Left hindlimb (tissue), 1 donor: ENCODE results near the gene EPN1.

Source experiments
- DNase-seq: peaks from one replicate; pipeline ENCODE4 v3.0.0-alpha.2; 2018

The EPN1 gene

DNA sequence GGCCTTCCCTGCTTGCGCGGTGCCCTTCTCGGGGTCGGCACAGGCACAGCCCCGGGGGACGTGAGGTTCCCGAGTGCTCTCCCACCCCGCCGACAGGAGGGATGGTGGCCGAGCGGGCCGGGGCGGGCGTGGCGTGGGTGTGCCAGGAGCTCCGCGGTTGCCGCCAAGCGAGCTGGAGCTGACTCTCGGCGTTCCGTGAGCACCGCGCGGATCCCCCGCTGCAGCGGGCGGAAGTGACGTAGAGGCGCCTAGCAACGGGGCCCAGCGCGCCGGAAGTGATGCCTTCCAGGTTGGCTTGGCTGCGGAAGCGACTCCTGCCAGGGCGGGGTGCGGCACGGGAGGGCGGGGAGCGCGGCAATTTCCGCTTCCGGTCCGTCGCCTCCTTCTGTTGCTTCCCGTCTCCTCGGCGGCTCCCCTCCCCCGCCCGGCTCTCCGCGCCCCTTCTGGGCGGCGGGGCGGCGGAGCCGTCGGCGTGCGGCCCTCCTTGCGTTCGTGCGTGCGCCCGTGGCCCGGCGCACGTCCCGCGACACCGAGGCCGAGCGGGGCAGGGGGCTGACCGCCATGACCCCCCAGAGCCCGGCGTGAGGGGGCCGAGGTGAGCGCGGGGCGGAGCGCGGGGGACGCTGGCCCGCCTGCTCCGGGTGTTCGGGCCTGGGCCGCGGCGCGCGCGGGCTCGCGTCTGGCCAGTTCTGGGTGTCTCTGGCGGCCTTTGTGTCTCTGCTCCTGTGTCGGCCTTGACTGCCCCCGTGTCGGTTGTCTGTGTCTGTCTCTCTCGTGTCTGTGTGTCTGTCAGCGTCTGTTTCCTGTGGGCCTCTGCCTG is at the start of gene EPN1:
EPN1 (plus strand) TSS at position 386 of the 820 bp plus-strand sequence. CDS start 3,402 bp downstream, outside the sequence.
- DNase-seq: peak; percentile 97

DNA sequence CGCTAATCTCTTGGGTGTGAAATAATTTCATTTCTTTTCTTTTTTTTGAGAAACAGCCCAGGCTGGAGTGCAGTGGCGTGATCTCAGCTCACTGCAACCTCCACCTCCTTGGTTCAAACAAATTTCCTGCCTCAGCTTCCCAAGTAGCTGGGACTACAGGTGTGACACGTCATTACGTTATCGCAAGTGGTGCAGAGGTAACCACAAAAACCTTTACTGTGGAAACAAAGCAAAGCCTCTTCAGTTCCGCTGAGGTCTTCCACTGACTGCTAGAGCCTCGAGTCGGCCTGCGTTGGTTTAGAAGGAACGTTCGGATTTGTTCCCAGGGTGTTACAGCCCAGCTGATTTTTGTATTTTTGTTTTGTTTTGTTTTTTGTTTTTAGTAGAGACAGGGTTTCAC is 48.7 kb upstream of the EPN1 start:
- DNase-seq: no peak

DNA sequence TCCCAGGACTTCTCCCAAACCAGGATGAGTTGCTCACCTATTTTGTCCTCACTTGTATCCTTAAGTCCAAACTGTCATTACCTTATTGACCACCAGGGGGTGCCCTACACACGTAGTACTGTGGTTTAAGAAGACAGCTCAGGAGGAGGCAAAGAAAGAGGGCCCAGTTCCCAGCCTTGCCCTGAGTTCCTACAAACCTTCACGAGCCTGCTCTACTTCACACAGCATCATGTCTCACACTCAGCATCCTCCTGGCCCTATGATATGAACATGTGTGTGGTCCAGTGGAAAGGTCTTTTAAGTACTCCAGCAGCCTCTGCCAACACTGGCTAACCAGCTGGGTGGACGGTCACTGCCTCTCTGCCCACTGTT is 42.6 kb upstream of the EPN1 start:
- DNase-seq: peak; percentile 81

DNA sequence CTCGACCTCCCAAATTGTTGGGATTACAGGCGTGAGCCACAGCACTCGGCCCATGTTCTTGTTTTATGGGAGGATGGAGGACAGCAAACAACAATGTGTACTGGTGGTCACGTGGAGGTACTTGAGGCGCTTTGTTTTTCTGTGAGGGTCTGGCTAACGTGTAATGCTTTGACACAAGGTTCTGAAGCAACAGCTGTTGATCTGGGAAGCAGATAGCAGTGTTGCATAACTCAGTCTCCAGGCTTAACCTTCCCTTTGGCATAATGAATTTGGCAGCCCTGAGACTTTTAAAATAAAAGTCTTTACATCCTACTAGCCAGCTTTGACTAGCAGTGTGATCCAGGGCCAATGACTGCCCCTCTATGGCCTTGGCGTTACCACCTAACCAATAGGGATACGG is 41.2 kb upstream of the EPN1 start:
- no peak for DNase-seq

DNA sequence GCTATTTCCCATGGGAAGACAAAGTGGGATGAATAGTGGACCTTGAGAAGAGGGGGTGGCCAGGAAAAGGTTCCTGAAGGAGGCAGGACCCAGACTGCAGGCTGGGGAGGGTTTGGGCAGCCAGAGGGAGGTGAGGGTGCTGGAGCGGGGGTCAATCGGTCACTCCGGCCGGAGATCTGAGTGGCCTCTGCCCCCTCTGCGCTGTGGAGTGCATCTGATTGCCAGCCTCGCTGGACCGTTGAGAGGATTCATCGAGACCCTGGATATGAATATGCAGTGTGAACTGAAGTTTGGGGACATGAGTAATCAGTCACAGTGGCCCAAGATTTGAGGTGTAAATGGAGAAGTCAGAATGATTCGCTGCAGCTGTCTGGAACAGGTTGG is 39.7 kb upstream of the EPN1 start:
- DNase-seq: no peak

DNA sequence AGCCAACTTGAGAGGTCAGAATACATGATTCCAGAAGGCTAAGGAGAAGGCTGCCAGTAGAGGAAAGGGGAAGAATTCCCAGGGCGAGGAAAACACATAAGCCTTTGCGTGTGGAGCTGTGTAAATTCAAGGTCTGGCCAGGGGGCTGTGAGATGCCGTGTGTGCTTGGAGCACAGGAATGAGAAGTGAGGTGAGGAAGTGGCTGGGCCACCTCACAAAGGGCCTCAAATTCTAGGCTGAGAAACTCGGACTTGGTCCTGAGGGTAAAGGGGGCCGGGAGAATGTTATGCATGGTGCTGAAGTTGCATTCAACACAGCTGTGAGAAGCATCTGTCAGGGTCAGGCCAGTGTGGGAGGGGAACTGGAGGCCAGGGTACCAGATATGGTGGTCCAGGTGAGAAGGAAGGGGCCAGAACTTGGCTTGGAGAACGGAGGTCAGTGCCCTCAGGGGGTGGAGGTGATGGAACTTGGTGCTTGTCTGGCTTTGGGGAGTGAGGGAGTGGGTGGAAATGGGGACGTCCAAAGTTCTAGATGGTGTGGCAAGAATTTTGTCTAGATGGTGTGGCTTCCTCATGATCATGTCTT is 39.1 kb upstream of the EPN1 start:
- no peak for DNase-seq

DNA sequence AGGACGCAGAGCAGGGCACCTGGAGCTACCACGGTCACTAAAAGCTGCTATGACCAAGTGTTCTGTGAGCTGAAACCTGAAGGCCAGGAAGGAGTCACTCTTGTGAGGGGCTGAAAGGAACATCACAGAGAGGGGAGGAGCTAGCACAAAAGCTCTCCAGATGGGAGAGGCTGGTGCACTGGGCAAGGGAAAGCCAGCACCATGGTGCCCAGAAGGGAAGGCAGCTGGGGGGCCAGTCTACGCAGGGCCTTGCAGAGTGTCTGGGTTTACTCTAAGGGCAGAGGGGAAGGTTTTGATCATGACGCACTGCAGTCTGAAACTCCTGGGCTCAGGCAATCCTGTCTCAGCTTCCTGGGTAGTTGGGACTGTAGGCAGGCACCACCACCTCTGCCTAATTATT is 38.3 kb upstream of the EPN1 start:
- peak; percentile 15 for DNase-seq

DNA sequence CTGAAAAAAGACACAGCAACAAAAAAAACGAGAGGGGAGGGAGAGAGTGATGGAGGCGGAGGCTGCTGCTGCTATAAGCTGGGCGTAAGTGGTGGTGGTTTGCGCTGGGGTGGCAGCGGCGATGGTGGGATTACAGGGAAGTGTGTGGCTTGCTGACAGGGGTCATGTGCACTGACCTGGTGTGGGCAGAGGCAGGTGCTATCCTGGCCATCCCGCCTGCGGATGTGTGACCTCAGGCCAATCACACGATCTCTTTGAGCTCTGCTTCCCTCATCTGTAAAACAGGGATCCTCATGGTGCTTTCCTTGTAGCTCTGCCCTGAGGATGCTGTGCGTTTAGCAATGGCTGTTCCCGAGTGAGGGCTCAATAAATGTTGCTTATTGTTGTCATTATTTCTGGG is 37.5 kb upstream of the EPN1 start:
- no peak for DNase-seq

DNA sequence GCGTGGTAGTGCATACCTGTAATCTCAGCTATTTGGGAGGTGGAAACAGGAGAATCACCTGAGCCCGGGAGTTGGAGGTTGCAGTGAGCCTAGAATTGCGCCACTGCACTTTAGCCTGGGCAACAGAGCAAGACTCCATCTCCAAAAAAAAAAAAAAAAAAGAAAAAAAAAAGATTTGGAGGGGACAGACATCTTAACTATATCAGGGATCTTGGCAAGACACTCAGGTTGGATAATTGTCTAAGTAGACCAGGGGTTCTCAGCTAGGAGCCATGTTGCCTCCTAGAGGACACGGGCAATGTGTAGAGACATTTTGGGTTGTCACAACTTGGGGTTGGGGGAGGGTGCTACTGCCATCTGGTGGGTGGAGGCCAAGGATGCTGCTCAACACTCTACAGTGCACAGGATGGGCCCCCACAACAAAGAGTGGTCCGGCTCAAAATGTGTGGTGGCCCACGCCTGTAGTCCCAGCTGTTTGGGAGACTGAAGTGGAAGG is 36.1 kb upstream of the EPN1 start:
- DNase-seq: no peak

DNA sequence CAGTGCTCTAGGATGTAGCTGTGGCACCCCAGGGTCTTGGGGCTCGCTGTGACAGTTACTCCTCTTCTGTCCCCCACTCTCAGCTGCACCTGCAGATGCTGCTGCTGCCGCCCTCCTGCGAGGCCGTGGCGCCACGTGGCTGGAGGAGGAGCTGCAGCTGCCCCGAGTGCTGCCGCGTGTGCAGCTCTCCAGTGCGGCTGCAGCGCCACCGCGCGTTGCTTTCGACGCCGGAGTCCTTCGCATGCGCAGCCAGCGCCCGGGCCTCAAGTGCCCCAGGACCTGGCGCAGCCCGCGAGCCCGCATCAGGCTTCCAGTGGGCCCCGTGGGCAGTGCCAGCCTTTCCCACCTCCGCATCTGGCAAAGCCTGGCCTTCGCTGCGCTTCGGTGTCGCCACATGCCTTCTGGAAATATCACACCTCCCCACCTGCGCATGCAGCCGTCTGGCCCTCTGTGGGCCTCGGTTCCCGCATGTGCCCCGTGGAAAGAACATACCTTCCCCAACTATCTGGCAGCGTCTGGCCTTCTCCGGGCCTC is 34.9 kb upstream of the EPN1 start:
- peak; percentile 85 for DNase-seq

DNA sequence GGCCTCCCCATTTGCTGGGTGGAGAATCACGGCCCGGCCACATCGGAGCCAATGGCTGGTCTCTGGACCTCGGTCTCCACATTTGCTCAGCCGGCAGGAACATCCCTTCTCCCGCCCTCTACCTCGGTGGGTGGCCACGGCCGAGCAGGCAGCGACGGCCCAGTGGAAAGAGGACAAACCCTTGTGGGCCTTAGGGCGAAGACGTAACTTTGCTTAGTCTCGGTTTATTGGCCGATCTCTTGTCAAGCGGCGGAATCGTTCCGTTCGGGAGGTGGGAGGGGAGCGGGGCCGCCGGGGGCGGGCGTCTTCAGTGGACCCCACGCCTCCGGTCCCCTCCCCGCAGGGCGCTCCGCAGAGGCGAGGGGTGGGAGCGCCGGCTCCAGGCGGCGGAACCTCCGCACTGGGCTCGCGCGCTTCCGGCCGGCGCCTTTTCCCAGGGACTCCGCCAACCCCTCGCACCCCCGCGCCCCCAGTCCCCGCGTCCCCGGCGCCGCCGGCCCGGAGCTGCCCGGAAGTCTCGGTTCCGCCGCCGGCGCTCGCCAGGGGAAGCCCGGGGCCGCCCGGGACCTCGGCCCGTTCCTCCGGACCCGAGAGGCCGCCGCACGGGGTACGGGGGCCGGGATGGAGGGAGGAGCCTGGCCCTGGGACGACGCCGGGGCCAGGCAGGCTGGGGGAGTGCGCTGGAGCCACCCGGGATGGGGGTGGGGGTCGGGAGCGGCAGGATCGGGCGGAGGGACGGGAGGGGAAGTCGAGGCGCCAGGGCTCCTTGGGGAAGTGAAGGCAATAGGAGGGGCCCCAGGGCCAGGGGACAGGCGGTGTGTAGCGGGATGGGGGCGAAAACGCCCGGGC is 34.2 kb upstream of the EPN1 start, which contains the start of gene ZNF580:
ZNF580 (plus strand) TSS at position 426 of the 849 bp plus-strand sequence. CDS start 1,507 bp downstream, outside the sequence.
- peak; percentile 89 for DNase-seq

DNA sequence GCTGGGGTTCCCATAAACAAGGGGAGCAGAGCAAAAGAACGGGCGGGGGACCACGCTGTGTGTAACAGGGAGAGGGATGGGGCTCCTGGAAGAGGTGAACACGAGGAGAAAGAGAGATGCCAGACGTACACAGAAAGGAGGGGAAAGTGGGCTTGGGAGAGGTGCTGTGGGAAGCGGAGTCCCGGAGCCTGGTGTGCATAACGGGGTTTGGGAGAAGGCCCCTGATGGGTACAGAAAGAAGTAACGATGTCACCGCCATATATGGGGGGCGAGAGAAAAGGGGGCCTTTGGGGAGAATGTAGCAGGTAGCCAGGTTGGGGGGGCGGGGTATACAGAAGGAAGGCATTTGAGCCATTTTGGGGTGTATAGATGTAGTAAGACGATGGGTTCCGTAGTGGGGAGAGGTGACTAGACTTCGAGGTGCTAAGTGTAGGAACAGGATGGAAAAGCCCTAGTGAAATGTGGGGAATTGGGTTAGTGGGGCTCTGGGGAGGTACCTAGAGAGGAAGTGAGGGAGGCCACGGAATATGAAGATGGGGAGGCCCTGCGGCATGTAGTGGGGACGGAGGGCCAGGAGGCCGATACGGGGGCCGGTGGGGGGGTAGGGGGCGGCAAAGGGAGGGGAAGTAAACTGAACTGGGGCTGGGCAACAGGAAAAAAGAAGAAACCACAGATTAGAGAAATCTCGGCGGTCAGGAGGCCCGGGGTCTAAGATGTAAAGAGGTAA is 33.4 kb upstream of the EPN1 start:
- DNase-seq: peak; percentile 56

DNA sequence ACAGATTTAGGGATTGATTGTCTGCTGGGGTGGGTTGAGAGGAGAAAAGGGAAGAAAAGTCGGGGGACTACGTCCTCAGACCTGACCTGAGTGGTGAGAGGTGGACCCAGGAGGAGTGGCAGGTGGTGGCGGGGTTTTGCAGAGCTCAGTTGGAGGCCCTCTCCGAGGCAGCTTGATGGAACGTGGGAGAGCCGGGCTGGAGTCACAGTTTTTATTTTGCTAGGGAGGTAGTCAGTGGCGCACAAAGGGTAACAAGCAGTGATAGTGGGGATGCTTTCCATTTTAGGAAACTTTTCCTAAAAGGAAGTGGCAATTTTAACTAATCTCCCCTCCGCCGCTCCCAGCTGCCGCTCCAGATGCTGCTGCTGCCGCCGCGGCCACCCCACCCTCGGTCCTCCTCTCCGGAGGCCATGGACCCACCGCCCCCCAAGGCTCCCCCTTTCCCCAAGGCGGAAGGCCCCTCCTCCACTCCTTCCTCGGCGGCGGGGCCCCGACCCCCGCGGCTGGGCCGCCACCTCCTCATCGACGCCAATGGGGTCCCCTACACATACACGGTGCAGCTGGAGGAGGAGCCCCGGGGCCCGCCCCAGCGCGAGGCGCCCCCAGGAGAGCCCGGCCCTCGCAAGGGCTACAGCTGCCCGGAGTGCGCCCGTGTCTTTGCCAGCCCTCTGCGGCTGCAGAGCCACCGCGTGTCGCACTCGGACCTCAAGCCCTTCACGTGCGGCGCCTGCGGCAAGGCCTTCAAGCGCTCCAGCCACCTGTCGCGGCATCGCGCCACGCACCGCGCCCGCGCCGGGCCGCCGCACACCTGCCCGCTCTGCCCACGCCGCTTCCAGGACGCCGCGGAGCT is 32.6 kb upstream of the EPN1 start:
- no peak for DNase-seq

DNA sequence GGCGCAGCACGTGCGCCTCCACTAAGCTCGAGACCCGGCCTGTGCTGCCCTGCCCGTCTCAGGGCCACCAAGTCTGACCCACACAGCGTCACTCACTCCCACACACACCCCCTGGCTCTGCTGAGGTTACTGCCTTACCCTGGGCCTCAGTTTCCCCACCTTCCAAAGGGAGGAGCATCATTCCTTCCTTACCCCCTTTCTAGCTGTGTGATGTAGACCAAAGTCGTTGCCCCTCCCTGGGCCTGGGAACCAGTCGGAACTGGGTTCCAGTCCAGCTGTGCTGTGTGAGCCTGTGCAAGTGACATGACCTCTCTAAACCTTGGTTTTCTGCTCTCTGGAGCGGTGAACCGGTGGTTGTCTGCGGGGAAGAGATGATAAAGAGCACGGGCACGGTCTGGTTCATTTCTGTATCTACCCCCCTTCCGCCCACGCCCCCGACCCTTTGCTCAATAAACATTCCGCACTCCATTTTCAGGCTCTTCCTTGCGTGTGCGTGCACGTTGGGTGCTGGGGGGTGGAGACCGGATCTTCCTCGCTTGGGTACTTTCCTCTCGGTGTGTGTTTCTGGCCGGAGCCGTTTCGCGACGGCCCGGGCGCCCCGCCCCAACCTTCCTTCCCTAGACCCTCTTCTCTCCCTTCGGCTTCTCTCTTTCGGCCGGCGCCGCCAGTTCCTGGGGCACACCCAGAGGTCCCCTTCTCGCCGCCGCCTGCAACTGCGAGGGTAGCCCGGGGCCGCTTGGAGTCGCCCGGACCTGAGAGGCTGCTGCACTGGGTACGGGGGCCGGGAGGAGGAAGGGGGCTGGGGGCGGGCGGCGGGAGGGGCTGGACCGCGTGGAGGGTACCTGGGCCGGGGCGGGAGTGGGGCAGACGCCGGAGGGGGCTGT is 31.8 kb upstream of the EPN1 start, which contains the start of gene ZNF581:
ZNF581 (plus strand) TSS at position 647 of the 884 bp plus-strand sequence. CDS start 923 bp downstream, outside the sequence.
- peak; percentile 82 for DNase-seq

DNA sequence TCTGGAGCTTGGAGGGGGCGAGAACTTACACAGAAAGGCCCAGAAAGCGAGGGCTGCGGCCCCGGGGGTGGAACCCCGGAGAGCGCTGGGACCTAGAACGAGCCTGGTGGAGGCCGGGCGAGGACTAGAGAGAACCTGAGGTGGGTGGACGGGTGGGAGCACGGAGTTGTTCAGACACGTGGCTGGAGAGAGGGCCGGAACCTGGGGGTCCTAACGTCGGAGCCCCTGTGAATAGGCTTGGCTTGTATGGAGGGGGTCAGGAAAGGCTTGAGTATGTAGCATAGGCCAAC is 31.2 kb upstream of the EPN1 start:
- no peak for DNase-seq

DNA sequence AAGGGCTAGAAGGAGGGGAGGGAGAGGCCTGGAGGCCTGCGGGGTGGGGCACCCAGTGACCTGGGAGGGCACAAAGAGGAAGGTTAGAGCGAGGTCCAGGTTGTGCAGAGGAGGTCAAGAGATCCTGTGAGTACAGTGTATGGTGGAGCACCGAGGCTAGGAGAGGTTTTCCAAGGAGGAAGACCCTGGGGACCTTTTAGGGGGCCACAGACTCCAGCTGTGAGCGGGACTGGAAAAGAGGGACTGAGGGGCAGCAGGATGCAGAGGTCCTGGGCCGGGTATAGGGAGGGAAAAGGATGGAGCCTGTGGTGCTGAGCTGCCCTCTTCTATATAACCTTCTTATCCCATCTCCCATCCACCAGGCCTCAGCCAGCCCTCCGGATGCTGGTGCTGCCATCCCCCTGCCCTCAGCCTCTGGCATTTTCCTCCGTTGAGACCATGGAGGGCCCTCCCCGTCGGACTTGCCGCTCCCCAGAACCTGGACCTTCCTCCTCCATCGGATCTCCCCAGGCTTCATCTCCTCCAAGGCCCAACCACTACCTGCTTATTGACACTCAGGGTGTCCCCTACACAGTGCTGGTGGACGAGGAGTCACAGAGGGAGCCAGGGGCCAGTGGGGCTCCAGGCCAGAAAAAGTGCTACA is 30.7 kb upstream of the EPN1 start:
- DNase-seq: no peak

DNA sequence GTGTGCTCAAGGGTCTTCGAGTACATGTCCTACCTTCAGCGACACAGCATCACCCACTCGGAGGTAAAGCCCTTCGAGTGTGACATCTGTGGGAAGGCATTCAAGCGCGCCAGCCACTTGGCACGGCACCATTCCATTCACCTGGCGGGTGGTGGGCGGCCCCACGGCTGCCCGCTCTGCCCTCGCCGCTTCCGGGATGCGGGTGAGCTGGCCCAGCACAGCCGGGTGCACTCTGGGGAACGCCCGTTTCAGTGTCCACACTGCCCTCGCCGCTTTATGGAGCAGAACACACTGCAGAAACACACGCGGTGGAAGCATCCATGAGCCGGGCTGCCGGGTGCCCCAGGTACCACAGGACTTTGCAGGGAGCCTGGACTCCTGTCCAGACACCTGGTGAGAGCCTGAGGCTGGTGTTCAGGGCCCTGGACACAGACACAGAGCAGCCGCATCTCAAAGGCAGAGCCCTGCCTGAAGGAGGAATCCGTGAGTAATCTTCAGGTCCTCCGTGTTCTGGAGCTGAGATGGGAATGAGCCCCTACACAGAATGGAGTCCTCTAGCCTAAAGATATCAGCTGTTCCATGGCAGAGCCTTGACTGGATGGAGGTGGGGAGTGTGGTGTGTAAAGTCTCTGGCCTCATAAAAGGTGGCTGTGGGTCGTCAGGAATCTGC is 30.0 kb upstream of the EPN1 start:
- no peak for DNase-seq

DNA sequence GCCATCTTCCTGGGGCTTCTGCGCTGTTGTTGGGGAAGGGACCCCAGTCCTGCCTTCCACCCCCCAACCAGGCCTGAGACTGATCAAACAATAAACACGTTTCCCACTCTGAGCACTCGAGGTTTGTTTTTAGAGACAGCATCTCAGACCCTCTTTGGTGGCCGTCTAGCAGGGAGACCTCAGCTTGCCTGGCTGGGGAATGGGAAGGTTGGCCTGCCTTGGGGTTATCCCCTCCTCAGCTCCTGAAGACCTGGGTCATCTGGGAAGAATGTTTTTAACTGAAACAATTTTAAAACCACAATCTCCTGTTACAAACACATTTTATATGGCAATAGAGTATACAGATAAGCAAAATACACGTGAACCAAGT is 29.5 kb upstream of the EPN1 start:
- DNase-seq: no peak
